Uterus (tissue), 4 donors: ENCODE measurements around the gene E2F2. TPM values are rescaled to one million over a fixed set of nuclear protein-coding genes. Genes with fewer than 3 reads are reported as not detected.

Experiments
- DNase-seq, 2 donors: peaks; one replicate each; pipeline ENCODE4 v3.0.0-alpha.2; 2019 to 2020
- H3K27ac ChIP-seq, 2 donors: fragments of 200-600 bp; sonication (generic); 1 replicate in 1 of 2; 2 replicates in 1 of 2; pipeline ENCODE4 v1.5.1; 2016 to 2018
- H3K27me3 ChIP-seq, 2 donors: fragments of 200-600 bp; sonication (generic); one replicate each; pipeline ENCODE4 v1.5.1; 2018 to 2019; ENCODE audit warnings: control low read depth in 1 of 2
- H3K36me3 ChIP-seq, 2 donors: fragments of 200-600 bp; sonication (generic); one replicate each; pipeline ENCODE4 v1.5.1; 2019; ENCODE audit warnings: control low read depth in 1 of 2
- H3K4me1 ChIP-seq, 2 donors: fragments of 200-600 bp; sonication (generic); one replicate each; pipeline ENCODE4 v1.5.1; 2018 to 2019; ENCODE audit warnings: control low read depth in 1 of 2
- H3K4me3 ChIP-seq, 2 donors: fragments of 200-600 bp; sonication (generic); 1 replicate in 1 of 2; 2 replicates in 1 of 2; pipeline ENCODE4 v1.5.1; 2018 to 2019; ENCODE audit warnings: mild to moderate bottlenecking in 1 of 2
- H3K9me3 ChIP-seq, 2 donors: fragments of 200-600 bp; sonication (generic); one replicate each; pipeline ENCODE4 v1.5.1; 2019; ENCODE audit warnings: control low read depth in 1 of 2
- POLR2A ChIP-seq, 2 donors: fragments of 450-650 bp; IDR thresholded peaks; one replicate each; pipeline ENCODE4 v1.6.1; 2016; ENCODE audit warnings: antibody characterized with exemption in 2 of 2, mild to moderate bottlenecking in 1 of 2, moderate library complexity in 1 of 2
- intact Hi-C: fragments of 100-400 bp; cut with DNase I; formaldehyde crosslinking; loops from one replicate; pipeline ENCODE4 v1.15.1; 2023; ENCODE audit warnings: low total_unique reads
- total RNA-seq, 4 donors: library from RNA; depleted of rRNA in 3 of 4; stranded (reverse); fragments of >200 nt in 3 of 4; gene quantifications; one replicate each; pipeline versions ENCODE4 v1.1.0 to v1.2.4, GENCODE V29; 2014 to 2023
- TF ChIP-seq, protein P1 (sequence below), 4 experiments: fragments of 200-600 bp in 2 of 4; fragments of 450-650 bp in 2 of 4; sonication (generic) in 2 of 4; IDR thresholded peaks; one replicate each; pipeline ENCODE4 v1.5.1; 2016 to 2019; ENCODE audit warnings: antibody characterized with exemption in 4 of 4, mild to moderate bottlenecking in 2 of 4, moderate library complexity in 1 of 4
- donor health status: DM: yes; HTN: yes; CAD: no.

Gene E2F2
- total RNA-seq, 4 donors from 2014 or later: 0.12 to 4.4 TPM; not detected in 2

- TF ChIP-seq, protein P1, sequence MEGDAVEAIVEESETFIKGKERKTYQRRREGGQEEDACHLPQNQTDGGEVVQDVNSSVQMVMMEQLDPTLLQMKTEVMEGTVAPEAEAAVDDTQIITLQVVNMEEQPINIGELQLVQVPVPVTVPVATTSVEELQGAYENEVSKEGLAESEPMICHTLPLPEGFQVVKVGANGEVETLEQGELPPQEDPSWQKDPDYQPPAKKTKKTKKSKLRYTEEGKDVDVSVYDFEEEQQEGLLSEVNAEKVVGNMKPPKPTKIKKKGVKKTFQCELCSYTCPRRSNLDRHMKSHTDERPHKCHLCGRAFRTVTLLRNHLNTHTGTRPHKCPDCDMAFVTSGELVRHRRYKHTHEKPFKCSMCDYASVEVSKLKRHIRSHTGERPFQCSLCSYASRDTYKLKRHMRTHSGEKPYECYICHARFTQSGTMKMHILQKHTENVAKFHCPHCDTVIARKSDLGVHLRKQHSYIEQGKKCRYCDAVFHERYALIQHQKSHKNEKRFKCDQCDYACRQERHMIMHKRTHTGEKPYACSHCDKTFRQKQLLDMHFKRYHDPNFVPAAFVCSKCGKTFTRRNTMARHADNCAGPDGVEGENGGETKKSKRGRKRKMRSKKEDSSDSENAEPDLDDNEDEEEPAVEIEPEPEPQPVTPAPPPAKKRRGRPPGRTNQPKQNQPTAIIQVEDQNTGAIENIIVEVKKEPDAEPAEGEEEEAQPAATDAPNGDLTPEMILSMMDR (IDR thresholded peaks at IDR 0.05): no peak
- TF ChIP-seq POLR2A (IDR thresholded peaks at IDR 0.05): no peak
- intact Hi-C loops: no loop called here
- Histone ChIP-seq H3K4me1 (peaks cover 0 to 5% of the 10 kb centered on the region in 2 donors), H3K9me3 (no peaks in the 10 kb centered on the region), H3K36me3 (no peaks in the 10 kb centered on the region), H3K4me3 (no peak overlapping the region), H3K27ac (peak overlapping the region; percentile 71 to 78), H3K27me3 (no peaks in the 10 kb centered on the region)
- DNase-seq: no peak
These were observed 45.5 kb upstream of the E2F2 start for GRCh38 chr1:23576338-23577055.

DNA sequence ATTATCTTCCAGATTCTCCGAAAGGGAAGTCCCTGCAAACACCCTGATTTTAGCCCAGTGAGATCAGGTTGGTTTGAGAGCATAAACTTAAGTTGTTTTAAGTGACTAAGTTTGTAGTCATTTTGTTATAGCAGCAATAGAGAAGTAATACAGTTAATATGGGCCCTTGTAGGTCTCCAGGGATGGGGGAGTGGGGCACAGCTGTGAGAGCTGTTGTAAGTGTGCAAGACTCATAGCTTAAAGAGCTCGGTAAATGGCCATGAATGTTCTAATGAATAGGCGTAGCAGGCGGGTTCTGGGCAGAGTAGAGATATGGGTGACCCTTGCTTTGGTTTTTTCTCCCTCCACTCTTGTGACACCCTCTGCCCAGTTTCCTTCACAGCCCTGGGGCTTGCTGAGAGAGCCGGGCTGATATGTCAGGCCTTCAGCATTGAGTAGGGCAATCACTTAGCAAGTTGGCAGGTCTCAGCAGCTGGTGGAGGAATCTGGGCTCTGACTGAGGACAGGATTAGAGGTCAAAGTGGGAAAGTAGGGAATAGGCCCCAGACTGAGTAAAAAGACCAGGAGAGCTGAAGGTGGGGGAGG lies 44.3 kb upstream of the E2F2 start:
- no peak for DNase-seq
- peaks cover 0 to 5% of the 10 kb centered on the region in 2 donors for H3K4me1 ChIP-seq
- no peaks in the 10 kb centered on the region for H3K27me3 ChIP-seq
- TF ChIP-seq, protein P1 (IDR thresholded peaks at IDR 0.05): no peak
- no peak for TF ChIP-seq POLR2A (IDR thresholded peaks at IDR 0.05)
- H3K4me3 ChIP-seq: no peak overlapping the region
- no peaks in the 10 kb centered on the region for H3K9me3 ChIP-seq
- no peaks in the 10 kb centered on the region for H3K36me3 ChIP-seq
- H3K27ac ChIP-seq: peak overlapping the region in 1 of 2 donors; percentile 78
- intact Hi-C loops: no loop called here

GRCh38 chr1:23574265-23574754 lies 43.3 kb upstream of the E2F2 start:
- DNase-seq: no peak
- H3K27ac ChIP-seq: no peak overlapping the region
- peaks cover 0 to 5% of the 10 kb centered on the region in 2 donors for H3K4me1 ChIP-seq
- no peaks in the 10 kb centered on the region for H3K27me3 ChIP-seq
- no peaks in the 10 kb centered on the region for H3K9me3 ChIP-seq
- H3K36me3 ChIP-seq: no peaks in the 10 kb centered on the region
- no peak overlapping the region for H3K4me3 ChIP-seq
- TF ChIP-seq, protein P1 (IDR thresholded peaks at IDR 0.05): no peak
- TF ChIP-seq POLR2A (IDR thresholded peaks at IDR 0.05): no peak
- intact Hi-C loops: no loop called here

DNA sequence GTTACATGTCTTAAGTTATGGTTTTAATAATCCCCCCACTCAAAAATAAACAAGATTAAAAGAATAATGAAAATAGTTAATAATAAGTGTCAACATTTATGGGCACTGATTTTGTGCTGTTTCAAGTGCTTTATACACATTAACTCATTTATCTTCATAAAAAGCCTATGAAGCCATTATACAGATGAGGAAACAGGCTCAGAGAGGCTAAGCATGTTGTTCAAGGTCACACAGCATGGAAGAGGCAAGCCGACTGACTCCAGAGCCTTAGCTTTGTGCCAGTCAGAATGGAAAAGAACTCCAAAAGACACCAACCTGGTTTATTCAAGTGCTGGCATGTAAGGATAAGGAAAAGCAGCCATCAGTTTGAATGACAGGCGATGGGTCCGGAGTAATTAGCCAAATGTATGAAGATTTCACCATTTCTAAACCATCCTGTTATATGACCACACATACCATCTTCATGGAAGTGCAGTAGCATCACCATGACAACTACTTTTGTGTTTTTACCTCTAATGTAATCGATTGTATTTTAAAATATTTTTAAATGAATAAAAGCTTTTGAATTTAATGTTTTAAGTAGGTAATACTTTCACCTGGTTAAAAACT lies 42.6 kb upstream of the E2F2 start:
- H3K27ac ChIP-seq: no peak overlapping the region
- H3K9me3 ChIP-seq: no peaks in the 10 kb centered on the region
- TF ChIP-seq POLR2A (IDR thresholded peaks at IDR 0.05): no peak
- TF ChIP-seq, protein P1 (IDR thresholded peaks at IDR 0.05): no peak
- no peaks in the 10 kb centered on the region for H3K27me3 ChIP-seq
- peaks cover 4 to 5% of the 10 kb centered on the region in 2 donors for H3K4me1 ChIP-seq
- no peak for DNase-seq
- intact Hi-C loops: no loop called here
- no peaks in the 10 kb centered on the region for H3K36me3 ChIP-seq
- H3K4me3 ChIP-seq: no peak overlapping the region

DNA sequence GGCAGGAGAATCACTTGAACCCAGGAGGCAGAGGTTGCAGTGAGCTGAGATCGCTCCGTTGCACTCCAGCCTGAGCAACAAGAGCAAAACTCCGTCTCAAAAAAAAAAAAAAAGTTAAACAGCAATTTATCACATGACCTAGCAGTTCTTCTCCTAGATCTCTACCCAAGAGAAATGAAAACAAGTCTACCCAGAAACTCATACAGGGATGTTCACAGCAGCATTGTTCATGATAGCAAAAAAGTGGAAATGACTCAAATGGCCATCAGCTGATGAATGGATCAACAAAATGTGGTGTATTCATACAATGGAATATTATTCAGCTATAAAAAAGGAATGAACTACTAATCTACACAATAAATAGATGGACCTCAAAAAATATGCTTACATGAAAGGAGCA lies 40.4 kb upstream of the E2F2 start:
- Histone ChIP-seq H3K9me3 (no peaks in the 10 kb centered on the region), H3K27ac (no peak overlapping the region), H3K4me1 (peaks cover 0 to 11% of the 10 kb centered on the region in 2 donors), H3K36me3 (no peaks in the 10 kb centered on the region), H3K27me3 (no peaks in the 10 kb centered on the region), H3K4me3 (no peak overlapping the region)
- no peak for DNase-seq
- TF ChIP-seq, protein P1 (IDR thresholded peaks at IDR 0.05): no peak
- no peak for TF ChIP-seq POLR2A (IDR thresholded peaks at IDR 0.05)
- intact Hi-C loops: no loop called here
